ENCODE data around the gene SGIP1.
"Not testable (repeated sequence)": the region's sequence is repeated elsewhere in the genome, so short reads cannot be mapped to it uniquely, and the experiment has no call there.

The SGIP1 gene

GRCh38 chr1:66777831-66778230, 243.9 kb downstream of the SGIP1 start:
- DNase-seq, result no peak

- no peak for DNase-seq
Observed at GRCh38 chr1:66778266-66778665, 244.3 kb downstream of the SGIP1 start.

- DNase-seq, result no peak
Observed at GRCh38 chr1:66778969-66779368, 245.0 kb downstream of the SGIP1 start.

GRCh38 chr1:66779475-66780078, 245.6 kb downstream of the SGIP1 start:
- no peak for DNase-seq

- DNase-seq, result not testable (repeated sequence)
Observed at GRCh38 chr1:66785800-66786199, 251.8 kb downstream of the SGIP1 start.

GRCh38 chr1:66787641-66788040, 253.7 kb downstream of the SGIP1 start:
- no peak for DNase-seq

GRCh38 chr1:66788231-66788939, 254.4 kb downstream of the SGIP1 start:
- no peak for DNase-seq

GRCh38 chr1:66791621-66792610, 258.0 kb downstream of the SGIP1 start:
- DNase-seq, result no peak

- not testable (repeated sequence) for DNase-seq
Observed at GRCh38 chr1:66795839-66796238, 261.9 kb downstream of the SGIP1 start.

All from femur (tissue), 1 donor.